CD4-positive, alpha-beta T cell treated with Interleukin-4 for 4 hours (primary cell): ENCODE results near the gene SAMD8.
A peak's percentile ranks its signal among the peaks of the same experiment; 100 is the strongest.
"Not testable (repeated sequence)": the region's sequence is repeated elsewhere in the genome, so short reads cannot be mapped to it uniquely, and the experiment has no call there.

Experiments
- DNase-seq: peaks from one replicate; pipeline ENCODE4 v3.0.0-alpha.2; 2020

Gene SAMD8

GRCh38 chr10:75146780-75147179 lies 35.3 kb downstream of the SAMD8 start:
- DNase-seq, result no peak

- DNase-seq, result no peak
These were observed 39.2 kb downstream of the SAMD8 start for GRCh38 chr10:75150656-75151055.

- DNase-seq, result no peak
These were observed 48.1 kb downstream of the SAMD8 start for GRCh38 chr10:75159519-75159918.

- DNase-seq, result peak; percentile 42
These were observed 54.5 kb downstream of the SAMD8 start for GRCh38 chr10:75165684-75166622.

- no peak for DNase-seq
These were observed 55.1 kb downstream of the SAMD8 start for GRCh38 chr10:75166623-75166972.

GRCh38 chr10:75168275-75168674 lies 56.8 kb downstream of the SAMD8 start:
- DNase-seq, result no peak

GRCh38 chr10:75170215-75170614 lies 58.8 kb downstream of the SAMD8 start:
- DNase-seq, result no peak

GRCh38 chr10:75175046-75175445 lies 63.6 kb downstream of the SAMD8 start:
- DNase-seq, result no peak

GRCh38 chr10:75176046-75176445 lies 64.6 kb downstream of the SAMD8 start:
- no peak for DNase-seq

- DNase-seq, result no peak
These were observed 65.3 kb downstream of the SAMD8 start for GRCh38 chr10:75176736-75177135.

GRCh38 chr10:75179657-75180177 lies 68.3 kb downstream of the SAMD8 start:
- DNase-seq, result no peak

GRCh38 chr10:75180592-75180991 lies 69.1 kb downstream of the SAMD8 start:
- no peak for DNase-seq

- no peak for DNase-seq
These were observed 69.6 kb downstream of the SAMD8 start for GRCh38 chr10:75181073-75181472.

GRCh38 chr10:75186310-75186709 lies 74.9 kb downstream of the SAMD8 start:
- no peak for DNase-seq

- peak; percentile 81 for DNase-seq
These were observed 76.5 kb downstream of the SAMD8 start for GRCh38 chr10:75187961-75188426.

- not testable (repeated sequence) for DNase-seq
These were observed 77.1 kb downstream of the SAMD8 start for GRCh38 chr10:75188522-75188921.

GRCh38 chr10:75189266-75190096 lies 78.0 kb downstream of the SAMD8 start:
- DNase-seq, result no peak

- DNase-seq, result no peak
These were observed 80.5 kb downstream of the SAMD8 start for GRCh38 chr10:75191821-75192568.

- DNase-seq, result not testable (repeated sequence)
These were observed 83.2 kb downstream of the SAMD8 start for GRCh38 chr10:75194625-75195024.

- no peak for DNase-seq
These were observed 83.7 kb downstream of the SAMD8 start for GRCh38 chr10:75195035-75195763.

- DNase-seq, result no peak
These were observed 85.6 kb downstream of the SAMD8 start for GRCh38 chr10:75197066-75197465.

GRCh38 chr10:75197906-75198305 lies 86.5 kb downstream of the SAMD8 start:
- DNase-seq, result no peak
